H9 (cell line): ENCODE data around the gene SNAP25. TPM values are rescaled to one million over a fixed set of nuclear protein-coding genes. Genes with fewer than 3 reads are reported as not detected.

Experiments
- DNase-seq: peaks from one replicate; pipeline ENCODE4 v3.0.0-alpha.2; 2017
- H2AFZ ChIP-seq: one replicate; pipeline ENCODE4 v1.6.1; 2013; ENCODE audit warnings: mild to moderate bottlenecking, low read length, control low read depth, moderate library complexity
- H2AK5ac ChIP-seq: 2 replicates; pipeline ENCODE4 v1.6.1; 2013; ENCODE audit warnings: low read length, control low read depth, mixed read lengths; ENCODE audit not compliant: insufficient read length
- H2BK120ac ChIP-seq: one replicate; pipeline ENCODE4 v1.6.1; 2013; ENCODE audit warnings: low read depth, mild to moderate bottlenecking, low read length, control low read depth, inconsistent platforms; ENCODE audit not compliant: poor library complexity, severe bottlenecking
- H2BK12ac ChIP-seq: 2 replicates; pipeline ENCODE4 v1.6.1; 2013; ENCODE audit warnings: low read length, control low read depth, mixed read lengths, low read depth; ENCODE audit not compliant: insufficient read length
- H2BK15ac ChIP-seq: 2 replicates; pipeline ENCODE4 v1.6.1; 2013; ENCODE audit warnings: low read depth, low read length, control low read depth
- H2BK20ac ChIP-seq: one replicate; pipeline ENCODE4 v1.6.1; 2013; ENCODE audit warnings: low read depth, mild to moderate bottlenecking, low read length, control low read depth, inconsistent platforms; ENCODE audit not compliant: poor library complexity, severe bottlenecking
- H2BK5ac ChIP-seq: 2 replicates; pipeline ENCODE4 v1.6.1; 2013; ENCODE audit warnings: low read length, control low read depth, mixed read lengths; ENCODE audit not compliant: insufficient read length
- H3K14ac ChIP-seq: 2 replicates; pipeline ENCODE4 v1.6.1; 2013; ENCODE audit warnings: low read length, control low read depth; ENCODE audit not compliant: insufficient read depth
- H3K18ac ChIP-seq: 2 replicates; pipeline ENCODE4 v1.6.1; 2013; ENCODE audit warnings: low read depth, mild to moderate bottlenecking, mixed read lengths, low read length, control low read depth; ENCODE audit not compliant: insufficient read length
- H3K23ac ChIP-seq: 2 replicates; pipeline ENCODE4 v1.6.1; 2013; ENCODE audit warnings: low read length, control low read depth, mixed read lengths, low read depth; ENCODE audit not compliant: insufficient read length
- H3K23me2 ChIP-seq: 2 replicates; pipeline ENCODE4 v1.6.1; 2013; ENCODE audit warnings: low read depth, mild to moderate bottlenecking, mixed read lengths, low read length, control low read depth; ENCODE audit not compliant: insufficient read length, poor library complexity, severe bottlenecking
- H3K27ac ChIP-seq: 2 replicates; pipeline ENCODE4 v1.5.1; 2013; ENCODE audit warnings: low read length, control low read depth, mixed read lengths, low read depth; ENCODE audit not compliant: insufficient read length
- H3K27me3 ChIP-seq: 2 replicates; pipeline ENCODE4 v1.6.1; 2013; ENCODE audit warnings: low read length, control low read depth, inconsistent platforms; ENCODE audit not compliant: insufficient read depth
- H3K4ac ChIP-seq: 2 replicates; pipeline ENCODE4 v1.6.1; 2013; ENCODE audit warnings: low read depth, mild to moderate bottlenecking, control low read depth, inconsistent platforms, low read length, moderate library complexity
- H3K4me1 ChIP-seq: 2 replicates; pipeline ENCODE4 v1.6.1; 2013; ENCODE audit warnings: low read length, control low read depth, inconsistent platforms; ENCODE audit not compliant: insufficient read depth
- H3K4me2 ChIP-seq: 2 replicates; pipeline ENCODE4 v1.6.1; 2013; ENCODE audit warnings: low read length, control low read depth, mixed read lengths; ENCODE audit not compliant: insufficient read length, insufficient read depth
- H3K56ac ChIP-seq: 2 replicates; pipeline ENCODE4 v1.6.1; 2013; ENCODE audit warnings: low read depth, mild to moderate bottlenecking, mixed read lengths, low read length, control low read depth; ENCODE audit not compliant: insufficient read length
- H3K79me1 ChIP-seq: 2 replicates; pipeline ENCODE4 v1.6.1; 2013; ENCODE audit warnings: low read depth, mild to moderate bottlenecking, moderate library complexity, low read length, control low read depth, inconsistent platforms; ENCODE audit not compliant: insufficient read depth, poor library complexity, severe bottlenecking
- H3K79me2 ChIP-seq: 2 replicates; pipeline ENCODE4 v1.6.1; 2013; ENCODE audit warnings: low read length, control low read depth, inconsistent platforms; ENCODE audit not compliant: insufficient read depth
- H3K9ac ChIP-seq: 2 replicates; pipeline ENCODE4 v1.6.1; 2013; ENCODE audit warnings: low read length, control low read depth, mixed read lengths; ENCODE audit not compliant: insufficient read length; ENCODE audit errors: extremely low read depth
- H3K9me3 ChIP-seq: one replicate; pipeline ENCODE4 v1.6.1; 2013; ENCODE audit warnings: low read depth, low read length, inconsistent platforms; ENCODE audit not compliant: control insufficient read depth
- H3T11ph ChIP-seq: one replicate; pipeline ENCODE4 v1.6.1; 2013; ENCODE audit warnings: mild to moderate bottlenecking, low read length, control low read depth, inconsistent platforms
- H4K20me1 ChIP-seq: one replicate; pipeline ENCODE4 v1.6.1; 2013; ENCODE audit not compliant: control insufficient read depth, insufficient read length, insufficient read depth
- H4K5ac ChIP-seq: 2 replicates; pipeline ENCODE4 v1.6.1; 2013; ENCODE audit warnings: low read depth, mild to moderate bottlenecking, mixed read lengths, low read length, control low read depth; ENCODE audit not compliant: insufficient read length
- H4K8ac ChIP-seq: replicated peaks from 2 replicates; pipeline ENCODE4 v1.6.1; 2013; ENCODE audit warnings: low read length, control low read depth, mixed read lengths, low read depth; ENCODE audit not compliant: insufficient read length
- H4K91ac ChIP-seq: 2 replicates; pipeline ENCODE4 v1.6.1; 2013; ENCODE audit warnings: low read depth, mild to moderate bottlenecking, moderate library complexity, mixed read lengths, low read length, control low read depth; ENCODE audit not compliant: insufficient read length
- H3K27ac Mint-ChIP-seq, 3 experiments: 2 replicates in 2 of 3; 3 replicates in 1 of 3; pipeline ENCODE4 v1.8.0; 2020 to 2021; ENCODE audit warnings: mixed read lengths in 3 of 3, mild to moderate bottlenecking in 1 of 3, moderate library complexity in 1 of 3
- H3K27me3 Mint-ChIP-seq: 2 replicates; pipeline ENCODE4 v1.8.0; 2021; ENCODE audit warnings: low read depth, mild to moderate bottlenecking, moderate library complexity, mixed read lengths
- H3K36me3 Mint-ChIP-seq, 3 experiments: 2 replicates in 2 of 3; 3 replicates in 1 of 3; pipeline ENCODE4 v1.8.0; 2020 to 2021; ENCODE audit warnings: low read depth in 3 of 3, mixed read lengths in 3 of 3; ENCODE audit not compliant: insufficient read depth in 1 of 3
- H3K4me1 Mint-ChIP-seq, 2 experiments: 2 replicates each; pipeline ENCODE4 v1.8.0; 2020; ENCODE audit warnings: mixed read lengths in 2 of 2
- H3K4me3 Mint-ChIP-seq, 2 experiments: 2 replicates in 1 of 2; 3 replicates in 1 of 2; pipeline ENCODE4 v1.8.0; 2020 to 2021; ENCODE audit warnings: mild to moderate bottlenecking in 2 of 2, mixed read lengths in 2 of 2, moderate library complexity in 1 of 2
- H3K9me3 Mint-ChIP-seq, 2 experiments: 2 replicates in 1 of 2; 3 replicates in 1 of 2; pipeline ENCODE4 v1.8.0; 2020; ENCODE audit warnings: mild to moderate bottlenecking in 2 of 2, mixed read lengths in 2 of 2, moderate library complexity in 1 of 2
- WGBS: extraction: QIAGEN DNeasy Blood & Tissue Kit; methylation state at CpG from one replicate; pipeline ENCODE4 v1.1.7; 2013; ENCODE audit warnings: missing lambda C conversion rate, low lambda C conversion rate, mixed read lengths; ENCODE audit not compliant: insufficient read length; ENCODE audit errors: extremely low coverage; 5-methylcytosine and 5-hydroxymethylcytosine counted together
- total RNA-seq: library from RNA; stranded (reverse); gene quantifications from 2 replicates; pipeline ENCODE4 v1.2.1, GENCODE V29; 2021
- TF ChIP-seq, protein P1 (sequence below): fragments of 200-600 bp; sonication (generic); conservative IDR thresholded peaks from 3 replicates; pipeline ENCODE4 v1.8.0; 2021; ENCODE audit warnings: antibody characterized with exemption, mild to moderate bottlenecking

SNAP25 gene
- total RNA-seq, 1 experiment from 2014 or later, result 0.13 TPM

DNA sequence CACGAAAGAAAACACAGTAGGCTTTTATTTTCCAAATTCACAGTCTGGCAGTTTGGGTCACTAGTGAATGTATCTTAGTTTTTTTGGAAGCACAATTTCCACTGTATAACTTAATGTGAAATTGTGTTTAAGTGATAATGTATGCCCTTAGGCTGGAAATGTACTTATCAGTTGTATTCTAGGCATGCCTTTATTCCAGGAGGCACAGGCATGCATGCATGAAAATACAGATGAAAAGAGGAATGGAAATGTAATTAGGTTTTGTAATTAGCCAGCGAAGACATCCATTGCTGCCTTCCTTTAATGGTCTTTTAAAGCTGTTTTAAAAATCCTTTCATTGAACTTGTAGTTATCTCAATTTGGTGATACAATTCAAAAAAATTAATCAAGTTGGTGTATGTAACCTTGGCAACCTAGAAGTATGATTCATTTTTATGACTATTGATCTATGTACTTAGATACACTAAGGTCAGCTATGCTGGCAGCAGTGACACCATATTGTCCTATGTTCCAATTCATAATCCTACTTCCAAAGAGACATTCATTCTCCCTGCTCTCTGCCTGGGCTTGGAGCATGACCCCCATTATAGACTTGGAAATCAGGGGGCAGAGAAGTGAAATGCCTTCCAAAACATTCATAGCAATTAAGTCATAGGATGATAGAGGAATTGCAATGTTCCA, 73.1 kb downstream of the SNAP25 start:
- H4K20me1 ChIP-seq, result no peaks in the 10 kb centered on the region

More for the DNA sequence above, 73.1 kb downstream of the SNAP25 start:
- Histone ChIP-seq H2AK5ac (no peak overlapping the region), H2BK12ac (no peak overlapping the region), H4K5ac (no peak overlapping the region), H2BK120ac (no peak overlapping the region), H3K9me3 (no peaks in the 10 kb centered on the region), H4K91ac (no peak overlapping the region), H4K8ac (no peak overlapping the region), H3K23me2 (no peaks in the 10 kb centered on the region), H2AFZ (no peak overlapping the region), H3K14ac (no peak overlapping the region), H3K79me2 (no peaks in the 10 kb centered on the region), H3K4ac (no peak overlapping the region), H2BK5ac (no peak overlapping the region), H3K9ac (no peak overlapping the region), H3K23ac (no peak overlapping the region), H3K18ac (no peak overlapping the region), H3K27ac (no peak overlapping the region), H3K56ac (no peak overlapping the region), H2BK15ac (no peak overlapping the region), H3T11ph (no peak overlapping the region), H3K4me2 (no peak overlapping the region), H3K4me1 (no peaks in the 10 kb centered on the region; the same call in 1 of the 2 replicates), H2BK20ac (no peak overlapping the region), H3K79me1 (no peaks in the 10 kb centered on the region), H3K27me3 (no peaks in the 10 kb centered on the region)
- DNase-seq, result no peak
- Mint-ChIP-seq H3K4me1 (peaks cover 16 to 18% of the 10 kb centered on the region in 2 experiments), H3K9me3 (no peaks in the 10 kb centered on the region), H3K27ac (no peak overlapping the region), H3K4me3 (no peak overlapping the region), H3K36me3 (no peaks in the 10 kb centered on the region), H3K27me3 (no peaks in the 10 kb centered on the region; the same call in 1 of the 2 replicates)
- WGBS, result no CpG with 5 or more reads among the region's 2 CpGs
- TF ChIP-seq, protein P1, sequence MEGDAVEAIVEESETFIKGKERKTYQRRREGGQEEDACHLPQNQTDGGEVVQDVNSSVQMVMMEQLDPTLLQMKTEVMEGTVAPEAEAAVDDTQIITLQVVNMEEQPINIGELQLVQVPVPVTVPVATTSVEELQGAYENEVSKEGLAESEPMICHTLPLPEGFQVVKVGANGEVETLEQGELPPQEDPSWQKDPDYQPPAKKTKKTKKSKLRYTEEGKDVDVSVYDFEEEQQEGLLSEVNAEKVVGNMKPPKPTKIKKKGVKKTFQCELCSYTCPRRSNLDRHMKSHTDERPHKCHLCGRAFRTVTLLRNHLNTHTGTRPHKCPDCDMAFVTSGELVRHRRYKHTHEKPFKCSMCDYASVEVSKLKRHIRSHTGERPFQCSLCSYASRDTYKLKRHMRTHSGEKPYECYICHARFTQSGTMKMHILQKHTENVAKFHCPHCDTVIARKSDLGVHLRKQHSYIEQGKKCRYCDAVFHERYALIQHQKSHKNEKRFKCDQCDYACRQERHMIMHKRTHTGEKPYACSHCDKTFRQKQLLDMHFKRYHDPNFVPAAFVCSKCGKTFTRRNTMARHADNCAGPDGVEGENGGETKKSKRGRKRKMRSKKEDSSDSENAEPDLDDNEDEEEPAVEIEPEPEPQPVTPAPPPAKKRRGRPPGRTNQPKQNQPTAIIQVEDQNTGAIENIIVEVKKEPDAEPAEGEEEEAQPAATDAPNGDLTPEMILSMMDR, result no peak
